IPS DF 19.7 (cell line): Measurements from ENCODE around the gene DIPK1A.

Source experiments
- DNase-seq: peaks from one replicate; pipeline ENCODE4 v3.0.0-alpha.2; 2013; ENCODE audit warnings: low read depth, low spot score

The DIPK1A gene

GRCh38 chr1:92961131-92961895 is at the start of gene DIPK1A:
DIPK1A (minus strand) TSS chr1:92961462; CDS start chr1:92961429, 33 bp downstream.
- DNase-seq = no peak

DNA sequence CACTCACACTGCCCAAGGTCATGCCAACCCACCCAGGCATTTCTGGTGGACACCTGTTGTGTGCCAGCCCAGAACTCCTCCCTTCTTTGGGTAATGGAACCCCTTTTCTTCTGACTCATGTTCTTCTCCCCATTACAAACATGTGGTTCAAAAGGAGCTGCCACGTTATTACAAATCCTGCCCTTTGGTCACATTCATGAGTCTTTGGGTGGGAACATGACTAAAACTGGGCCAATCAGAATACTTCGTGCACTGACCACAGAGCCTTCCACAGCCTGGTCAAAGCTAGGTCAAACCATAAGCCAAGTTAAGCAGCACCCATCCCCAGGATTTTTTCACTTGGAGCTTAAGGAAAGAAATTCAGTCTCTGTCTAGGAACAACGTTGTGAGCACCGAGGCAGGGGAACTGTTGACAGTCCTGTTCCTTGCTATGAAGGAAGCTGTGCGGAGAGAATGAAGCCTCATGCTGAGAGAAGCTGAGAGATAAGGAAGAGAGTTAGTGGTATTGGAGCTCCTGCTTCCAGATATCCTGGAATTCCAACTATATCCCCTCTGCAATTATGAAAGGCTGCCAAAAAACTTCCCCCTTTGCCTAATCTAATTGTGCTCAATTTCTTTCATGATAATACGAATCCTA is 46.8 kb upstream of the DIPK1A start:
- no peak for DNase-seq

DNA sequence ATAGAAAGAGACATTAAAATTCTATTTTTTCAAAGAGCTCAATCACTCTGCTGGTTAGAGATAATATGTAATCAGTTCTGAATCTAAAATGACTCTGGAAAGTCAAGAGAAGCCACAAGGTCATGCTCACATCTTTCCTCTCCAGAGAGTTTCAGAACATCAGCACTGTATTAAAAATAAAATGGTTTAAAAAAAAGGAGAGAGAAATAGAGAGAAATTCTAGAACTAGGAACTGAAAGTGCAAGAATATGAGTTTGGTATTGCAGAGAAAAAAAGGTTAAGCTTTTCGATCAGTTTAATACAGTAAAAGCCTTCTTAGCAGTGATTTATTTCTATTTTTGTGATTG is 44.0 kb upstream of the DIPK1A start:
- no peak for DNase-seq

GRCh38 chr1:93004566-93005251 is 43.4 kb upstream of the DIPK1A start:
- no peak for DNase-seq

- no peak for DNase-seq
Observed at GRCh38 chr1:93003981-93004380, 42.7 kb upstream of the DIPK1A start.

- no peak for DNase-seq
Observed at GRCh38 chr1:93002781-93003180, 41.5 kb upstream of the DIPK1A start.

DNA sequence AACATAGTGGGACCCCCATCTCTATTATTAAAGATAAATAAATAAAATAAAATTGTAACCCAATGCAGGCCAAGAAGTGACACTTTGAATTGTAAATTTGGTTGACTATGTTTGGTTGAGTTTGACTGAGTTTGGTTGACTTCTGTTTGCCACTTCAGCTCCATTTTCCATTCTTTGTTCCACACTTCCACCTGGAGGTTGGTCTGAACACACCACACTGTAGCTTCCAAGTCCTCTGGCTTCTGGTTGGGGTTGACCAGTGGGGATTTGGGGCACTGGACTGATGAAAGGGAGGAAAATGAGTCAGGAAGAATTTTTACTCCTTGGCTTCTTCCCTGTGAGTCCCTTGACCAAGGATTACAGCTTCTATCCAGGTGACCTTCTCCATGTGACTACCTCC is 40.6 kb upstream of the DIPK1A start:
- DNase-seq = no peak

DNA sequence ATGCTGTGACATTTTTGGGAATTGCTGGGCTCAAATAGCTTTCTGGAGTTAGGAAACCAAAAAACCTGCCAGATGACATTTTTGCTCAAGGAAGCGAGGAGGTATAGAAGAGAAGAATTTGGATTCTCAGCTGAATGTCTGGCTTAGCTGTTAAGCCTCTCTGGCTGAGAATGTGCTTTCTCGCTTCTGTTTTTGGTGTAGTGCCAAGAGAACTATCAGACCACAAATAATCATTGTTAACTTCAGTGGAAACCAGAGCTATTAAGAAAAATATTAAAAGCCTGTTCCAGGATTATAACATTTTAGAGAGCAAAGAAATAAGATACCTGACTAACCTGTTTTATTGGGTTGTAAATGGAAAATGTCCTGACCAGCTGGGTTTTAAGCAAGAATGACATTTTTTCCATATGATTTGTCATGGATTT is 39.5 kb upstream of the DIPK1A start:
- no peak for DNase-seq

- peak; percentile 42 for DNase-seq
Observed at GRCh38 chr1:93000291-93000690, 39.0 kb upstream of the DIPK1A start.

DNA sequence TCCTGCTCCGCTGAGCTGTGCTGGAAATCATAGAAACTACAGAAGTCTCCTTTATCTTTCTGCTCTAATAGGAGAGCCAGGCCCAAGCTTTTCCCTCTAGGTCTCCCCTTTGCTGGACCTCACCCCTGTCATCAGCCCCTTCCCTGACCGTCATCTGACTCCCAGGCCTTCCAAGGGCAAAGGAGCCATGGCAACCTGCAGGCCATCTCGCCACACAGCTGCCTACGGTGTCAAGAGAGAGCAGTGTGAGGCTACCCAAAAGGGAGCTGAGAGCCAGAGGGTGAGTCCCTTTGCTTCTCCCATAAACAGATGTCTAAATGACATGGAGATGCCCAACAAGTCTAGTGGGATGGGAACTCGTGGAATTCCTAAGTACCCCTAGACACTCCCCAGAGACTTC is 37.6 kb upstream of the DIPK1A start:
- DNase-seq = no peak

DNA sequence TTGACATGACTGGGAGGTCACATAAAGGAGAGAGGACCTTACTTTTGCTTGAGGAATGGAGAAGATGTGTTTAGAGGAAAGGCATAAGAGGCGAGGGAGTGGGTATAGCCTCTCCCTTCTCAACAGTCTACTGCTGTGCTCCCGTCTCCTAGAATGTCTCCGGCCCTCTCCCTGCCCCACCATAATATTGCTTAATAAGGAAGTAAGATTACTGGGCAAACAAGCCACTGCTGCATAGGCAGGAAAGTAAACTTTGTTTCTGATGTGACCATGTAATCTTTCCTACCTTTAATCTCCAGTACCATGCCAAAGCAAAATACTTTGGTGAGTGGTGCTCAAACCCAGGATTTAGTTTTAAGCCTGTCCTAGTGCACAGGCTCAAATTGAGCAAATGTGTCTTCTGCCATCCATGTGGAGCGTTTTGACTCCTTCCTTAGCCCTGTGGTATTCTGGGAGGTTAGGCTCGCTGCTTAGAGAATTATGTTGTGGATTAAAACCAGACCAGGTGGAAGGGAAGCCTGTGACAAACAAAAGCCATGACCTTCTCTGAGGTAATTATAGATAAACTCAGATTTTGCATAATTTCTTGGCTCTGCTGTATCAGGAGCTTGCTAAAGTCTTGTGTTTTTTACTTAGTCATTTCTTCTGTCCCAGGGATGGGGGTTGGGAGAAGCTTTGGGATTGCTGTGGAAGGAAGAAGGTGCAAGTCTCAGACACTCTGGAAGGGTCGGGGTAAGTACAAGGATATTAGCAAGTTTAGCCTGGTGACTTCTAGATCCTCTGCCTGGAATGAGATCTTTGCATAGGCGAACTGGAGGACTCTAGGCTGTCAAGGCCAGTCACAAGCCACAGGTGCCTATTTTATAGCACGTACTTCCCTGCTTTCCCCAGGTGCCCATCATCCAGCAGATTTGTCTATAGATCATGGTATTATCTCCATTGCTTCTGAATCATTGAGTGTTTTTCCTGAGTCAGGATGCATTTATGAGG is 34.5 kb upstream of the DIPK1A start:
- DNase-seq = no peak

DNA sequence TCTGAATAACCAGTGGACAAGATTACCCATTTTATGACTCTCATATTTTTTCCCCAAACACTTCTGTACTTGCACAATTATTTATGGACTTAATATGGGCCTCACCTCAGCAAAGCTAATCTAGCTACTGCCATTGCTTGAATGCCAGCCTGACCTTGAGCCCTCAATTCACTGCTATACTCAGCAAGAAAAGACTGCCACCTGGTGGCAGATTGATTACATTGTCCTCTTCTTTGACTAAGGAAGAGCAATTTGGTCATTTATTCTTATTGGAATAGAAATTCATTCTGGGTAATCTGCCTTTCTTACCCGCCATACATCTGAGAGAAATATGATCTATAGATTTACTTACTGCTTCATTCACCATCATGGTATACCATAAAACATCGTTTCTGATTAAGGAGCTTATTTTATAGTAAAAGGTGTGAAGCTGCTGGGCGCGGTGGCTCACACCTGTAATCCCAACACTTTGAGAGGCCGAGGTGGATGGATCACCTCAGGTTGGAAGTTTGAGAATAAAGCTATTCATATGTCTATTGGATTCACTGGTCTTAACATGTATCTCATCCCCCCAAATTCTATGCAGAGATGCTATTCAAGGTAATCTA is 32.9 kb upstream of the DIPK1A start:
- DNase-seq = peak; percentile 33

GRCh38 chr1:92993581-92993980 is 32.3 kb upstream of the DIPK1A start:
- no peak for DNase-seq

DNA sequence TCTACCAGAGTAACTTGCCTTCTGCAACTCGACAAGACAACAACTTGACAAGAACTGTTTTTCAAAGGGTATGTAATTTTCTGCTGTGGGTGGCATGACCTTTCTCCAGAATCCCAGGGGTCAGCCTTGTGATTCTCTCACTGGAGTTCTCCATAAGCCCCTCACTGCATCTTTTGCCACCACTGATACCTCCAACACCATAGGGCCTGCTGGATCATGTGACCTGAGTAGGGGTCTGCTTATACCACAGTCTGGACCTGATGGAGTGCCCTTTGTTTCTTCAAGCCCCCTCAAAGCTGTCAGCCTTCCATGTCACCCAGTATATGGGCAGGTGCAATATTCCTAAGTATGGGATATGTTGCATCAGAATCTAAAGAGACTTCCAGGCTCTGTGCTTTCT is 31.6 kb upstream of the DIPK1A start:
- no peak for DNase-seq

GRCh38 chr1:92992054-92992453 is 30.8 kb upstream of the DIPK1A start:
- DNase-seq = no peak

DNA sequence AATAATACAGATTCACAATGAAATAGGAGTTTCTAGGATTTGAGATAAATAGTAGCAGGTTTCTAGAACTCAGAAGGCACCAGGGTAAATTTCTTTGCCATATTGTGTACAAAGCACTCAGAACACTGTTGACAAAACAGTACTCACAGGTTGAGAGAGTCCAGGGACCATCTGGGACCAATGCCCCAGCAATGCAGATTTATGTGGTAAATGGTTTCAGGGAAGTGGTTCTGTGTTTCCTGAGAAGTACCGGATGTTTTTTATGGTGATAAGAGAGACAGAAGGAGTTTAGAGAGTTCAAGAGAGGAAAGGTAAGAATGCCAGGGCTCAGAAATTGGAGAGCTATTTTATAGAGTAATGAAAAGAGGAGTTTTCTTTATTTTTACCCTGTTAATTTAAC is 29.6 kb upstream of the DIPK1A start:
- no peak for DNase-seq

GRCh38 chr1:92989936-92990583 is 28.8 kb upstream of the DIPK1A start:
- no peak for DNase-seq

GRCh38 chr1:92989253-92989652 is 28.0 kb upstream of the DIPK1A start:
- no peak for DNase-seq

DNA sequence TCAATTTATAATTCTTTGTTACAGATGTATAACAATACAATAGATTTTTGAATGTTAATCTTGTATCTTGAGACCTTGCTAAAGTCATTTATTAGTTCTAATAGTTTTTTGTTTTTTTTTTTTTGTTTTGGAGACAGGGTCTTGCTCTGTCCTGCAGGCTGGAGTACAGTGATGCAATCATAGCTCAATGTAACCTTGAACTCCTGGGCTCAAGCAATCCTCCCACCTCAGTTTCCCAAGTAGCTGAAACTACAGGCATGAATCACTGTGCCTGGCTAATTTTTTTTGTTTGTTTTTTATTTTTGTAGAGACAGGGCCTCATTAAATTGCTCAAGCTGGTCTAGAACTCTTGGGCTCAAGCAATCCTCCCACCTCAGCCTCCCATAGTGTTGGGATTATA is 26.2 kb upstream of the DIPK1A start:
- no peak for DNase-seq

GRCh38 chr1:92985101-92985500 is 23.8 kb upstream of the DIPK1A start:
- DNase-seq = no peak
